HL-60 (cell line): ENCODE data around the gene TMPRSS11F.

Experiments used
- GABPA ChIP-seq: IDR thresholded peaks from 2 replicates; pipeline ENCODE4 v1.6.1; 2012; ENCODE audit warnings: low read depth
- POLR2AphosphoS5 ChIP-seq: IDR thresholded peaks from 2 replicates; pipeline ENCODE4 v1.6.1; 2012; ENCODE audit warnings: low read depth
- SPI1 ChIP-seq: IDR thresholded peaks from 2 replicates; pipeline ENCODE4 v1.6.1; 2012; ENCODE audit warnings: low read depth, mild to moderate bottlenecking, borderline replicate concordance
- TF ChIP-seq, protein P1 (sequence below): IDR thresholded peaks from one replicate; pipeline ENCODE4 v1.5.1; 2011; ENCODE audit warnings: low read length, control low read depth, inconsistent platforms; ENCODE audit not compliant: insufficient read depth

DNA sequence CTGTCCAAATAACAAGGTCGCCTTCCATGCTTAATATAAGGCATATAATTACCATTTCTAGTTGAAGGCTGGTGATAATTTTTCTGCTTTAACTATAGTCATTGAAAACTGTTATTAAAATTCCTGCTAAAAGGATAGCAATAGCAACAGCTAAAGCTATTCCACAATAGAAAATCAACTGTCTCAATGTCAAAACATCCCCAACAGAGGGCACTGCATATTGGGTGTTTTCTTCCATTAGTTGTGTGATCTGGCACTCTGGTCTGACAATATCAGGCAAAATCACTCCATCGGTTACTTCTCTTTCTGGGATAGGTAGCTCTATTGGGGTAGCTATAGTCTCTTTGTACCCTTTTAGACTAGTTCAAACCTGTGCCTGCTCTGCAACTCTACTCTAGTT is 53.5 kb downstream of the TMPRSS11F start:
- TF ChIP-seq POLR2AphosphoS5, result no peak
- TF ChIP-seq, protein P1, sequence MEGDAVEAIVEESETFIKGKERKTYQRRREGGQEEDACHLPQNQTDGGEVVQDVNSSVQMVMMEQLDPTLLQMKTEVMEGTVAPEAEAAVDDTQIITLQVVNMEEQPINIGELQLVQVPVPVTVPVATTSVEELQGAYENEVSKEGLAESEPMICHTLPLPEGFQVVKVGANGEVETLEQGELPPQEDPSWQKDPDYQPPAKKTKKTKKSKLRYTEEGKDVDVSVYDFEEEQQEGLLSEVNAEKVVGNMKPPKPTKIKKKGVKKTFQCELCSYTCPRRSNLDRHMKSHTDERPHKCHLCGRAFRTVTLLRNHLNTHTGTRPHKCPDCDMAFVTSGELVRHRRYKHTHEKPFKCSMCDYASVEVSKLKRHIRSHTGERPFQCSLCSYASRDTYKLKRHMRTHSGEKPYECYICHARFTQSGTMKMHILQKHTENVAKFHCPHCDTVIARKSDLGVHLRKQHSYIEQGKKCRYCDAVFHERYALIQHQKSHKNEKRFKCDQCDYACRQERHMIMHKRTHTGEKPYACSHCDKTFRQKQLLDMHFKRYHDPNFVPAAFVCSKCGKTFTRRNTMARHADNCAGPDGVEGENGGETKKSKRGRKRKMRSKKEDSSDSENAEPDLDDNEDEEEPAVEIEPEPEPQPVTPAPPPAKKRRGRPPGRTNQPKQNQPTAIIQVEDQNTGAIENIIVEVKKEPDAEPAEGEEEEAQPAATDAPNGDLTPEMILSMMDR, result no peak
- TF ChIP-seq GABPA, result no peak
- TF ChIP-seq SPI1, result no peak
